Renal cortex interstitium (tissue), 11 donors: ENCODE measurements around the gene RAB11FIP4. TPM values are rescaled to one million over a fixed set of nuclear protein-coding genes. Genes with fewer than 3 reads are reported as not detected.

ENCODE experiments used
- DNase-seq, 11 donors: peaks; one replicate each; pipeline ENCODE4 v3.0.0-alpha.2; 2013; ENCODE audit warnings: low read depth in 9 of 11, low spot score in 4 of 11; ENCODE audit errors: extremely low read depth in 1 of 11
- polyA plus RNA-seq, 3 donors: library from polyadenylated mRNA; unstranded; fragments of 120-200 nt; gene quantifications; one replicate each; pipeline ENCODE4 v1.2.1, GENCODE V29; 2013; ENCODE audit not compliant: insufficient read length in 3 of 3

Gene RAB11FIP4
- polyA plus RNA-seq, 3 donors = 14.0 to 14.8 (median 14.2) TPM

GRCh38 chr17:31489295-31490018 is 98.0 kb downstream of the RAB11FIP4 start:
- DNase-seq = no peak

- DNase-seq = no peak
These were observed 98.7 kb downstream of the RAB11FIP4 start for GRCh38 chr17:31490019-31490650.

GRCh38 chr17:31490671-31491375 is 99.3 kb downstream of the RAB11FIP4 start:
- no peak for DNase-seq

- DNase-seq = no peak
These were observed 100.1 kb downstream of the RAB11FIP4 start for GRCh38 chr17:31491376-31492131.

GRCh38 chr17:31492206-31492605 is 100.7 kb downstream of the RAB11FIP4 start:
- DNase-seq = no peak

GRCh38 chr17:31492880-31493655 is 101.6 kb downstream of the RAB11FIP4 start:
- no peak for DNase-seq

- no peak for DNase-seq
These were observed 102.2 kb downstream of the RAB11FIP4 start for GRCh38 chr17:31493656-31494155.

GRCh38 chr17:31494259-31495021 is 103.0 kb downstream of the RAB11FIP4 start:
- DNase-seq = no peak

GRCh38 chr17:31495022-31495885 is 103.8 kb downstream of the RAB11FIP4 start:
- no peak for DNase-seq

GRCh38 chr17:31496097-31496496 is 104.6 kb downstream of the RAB11FIP4 start:
- DNase-seq = no peak

GRCh38 chr17:31496601-31497000 is 105.1 kb downstream of the RAB11FIP4 start:
- no peak for DNase-seq

- no peak for DNase-seq
These were observed 106.0 kb downstream of the RAB11FIP4 start for GRCh38 chr17:31497431-31497830.

GRCh38 chr17:31497994-31498826 is 106.7 kb downstream of the RAB11FIP4 start:
- DNase-seq = no peak

GRCh38 chr17:31499771-31500554 is 108.5 kb downstream of the RAB11FIP4 start:
- DNase-seq = peak in 1 of 11 donors; percentile 31

GRCh38 chr17:31506517-31506916 is 115.0 kb downstream of the RAB11FIP4 start:
- DNase-seq = no peak
